BLaER1 treated with 17β-estradiol and CSF1 and Interleukin-3, amounts not matched to agents 10 nM and 100 nM (cell line): Measurements from ENCODE around the gene MARK1.

Source experiments
- H3K27ac ChIP-seq, 11 experiments: shearing (Covaris generic); formaldehyde crosslinking; 2 replicates each; pipeline ENCODE4 v1.8.1; 2022
- H3K27me3 ChIP-seq, 11 experiments: shearing (Covaris generic); formaldehyde crosslinking; 2 replicates each; pipeline ENCODE4 v1.8.1; 2022
- H3K36me3 ChIP-seq, 11 experiments: shearing (Covaris generic); formaldehyde crosslinking; 2 replicates each; pipeline ENCODE4 v1.8.1; 2022
- H3K4me1 ChIP-seq, 10 experiments: shearing (Covaris generic); formaldehyde crosslinking; 2 replicates each; pipeline ENCODE4 v1.8.1; 2022
- H3K4me2 ChIP-seq, 11 experiments: shearing (Covaris generic); formaldehyde crosslinking; 2 replicates each; pipeline ENCODE4 v1.8.1; 2022
- H3K4me3 ChIP-seq, 10 experiments: shearing (Covaris generic); formaldehyde crosslinking; 2 replicates each; pipeline ENCODE4 v1.8.1; 2022
- H3K9ac ChIP-seq, 11 experiments: shearing (Covaris generic); formaldehyde crosslinking; 2 replicates each; pipeline ENCODE4 v1.8.1; 2022
- H3K9me3 ChIP-seq, 11 experiments: shearing (Covaris generic); formaldehyde crosslinking; replicated peaks in 1 of 11; 2 replicates each; pipeline ENCODE4 v1.8.1; 2022
- H4K20me1 ChIP-seq, 11 experiments: shearing (Covaris generic); formaldehyde crosslinking; 2 replicates each; pipeline ENCODE4 v1.8.1; 2022
- Cebpa-rat ChIP-seq, 11 experiments: shearing (Covaris generic); IDR thresholded peaks; 2 replicates each; pipeline ENCODE4 v1.8.1; 2022

MARK1 gene

DNA sequence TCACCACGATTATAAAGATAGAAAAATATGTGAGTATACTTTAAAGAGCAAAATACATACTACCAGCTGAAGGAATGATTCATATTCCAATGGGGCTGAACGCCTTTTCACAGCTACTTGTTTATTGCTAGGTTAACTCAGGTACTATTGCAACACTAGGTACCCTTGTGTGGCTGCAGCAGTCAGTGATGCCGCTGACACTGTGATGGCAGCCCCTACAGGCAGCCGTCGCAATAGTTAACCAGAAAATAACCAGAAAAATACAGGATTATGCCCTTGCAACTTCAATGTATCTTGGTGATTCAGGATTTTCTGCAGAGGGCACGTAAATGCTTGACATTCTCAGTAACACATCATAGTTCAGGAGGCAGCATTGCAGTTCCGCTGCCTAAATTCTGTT lies 1.6 kb upstream of the MARK1 start:
- H3K4me1 ChIP-seq, result peaks cover 0 to 23% (median 20%) of the 10 kb centered on the region in 10 experiments; a peak in 15 of 20 replicates
- 0 out of 22 replicates have a peak, but pooled peaks cover 0 to 7% (median 0%) of the 10 kb centered on the region in 11 experiments for H4K20me1 ChIP-seq
- H3K9ac ChIP-seq, result no peak overlapping the region
- peak in 2 of 11 experiments; percentile 20 to 24; a peak in 1 of 22 replicates for TF ChIP-seq Cebpa-rat (IDR thresholded peaks at IDR 0.05)
- no peak overlapping the region for H3K4me3 ChIP-seq
- H3K9me3 ChIP-seq, result no peaks in the 10 kb centered on the region
- H3K27ac ChIP-seq, result no peak overlapping the region
- peak overlapping the region in 2 of 11 experiments; percentile 84 to 86; a peak in 2 of 22 replicates for H3K4me2 ChIP-seq
- peaks cover 28 to 47% (median 41%) of the 10 kb centered on the region in 11 experiments for H3K27me3 ChIP-seq
- H3K36me3 ChIP-seq, result no peaks in the 10 kb centered on the region

DNA sequence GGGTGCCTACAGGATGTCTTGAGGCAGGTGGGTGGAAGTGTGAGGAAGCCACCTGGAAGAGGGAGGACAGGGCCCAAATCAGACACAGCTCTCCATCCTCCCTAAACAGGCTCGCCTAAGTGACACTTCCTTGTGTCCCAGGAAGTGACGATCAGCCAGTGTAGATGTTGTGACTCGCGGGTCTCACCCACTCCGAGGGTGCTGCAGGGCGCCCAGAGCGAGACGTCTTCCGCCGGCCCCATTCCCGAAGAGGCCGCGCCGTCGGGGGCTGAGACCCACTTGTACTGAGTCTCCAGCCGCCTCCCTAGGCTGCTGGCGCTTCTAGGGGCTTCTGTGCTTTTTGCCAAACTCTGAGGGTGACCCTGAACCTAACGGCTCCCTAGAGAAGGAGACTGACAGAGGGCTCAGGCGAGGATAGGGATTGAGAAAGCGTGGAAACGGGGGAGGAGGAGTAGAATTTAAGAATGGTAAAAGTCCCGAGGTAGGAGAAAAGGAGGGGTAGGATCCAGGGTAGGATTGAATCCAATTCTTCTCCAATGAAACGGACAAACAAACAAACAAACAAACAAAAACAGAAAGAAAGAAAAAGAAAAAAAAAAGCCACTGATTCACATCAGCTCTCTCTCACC lies 543 bp upstream of the MARK1 start:
- TF ChIP-seq Cebpa-rat (IDR thresholded peaks at IDR 0.05), result no peak
- no peaks in the 10 kb centered on the region for H3K36me3 ChIP-seq
- peak overlapping the region; percentile 83 to 94 (median 88) for H3K4me2 ChIP-seq
- H3K27ac ChIP-seq, result peak overlapping the region; percentile 36 to 87 (median 80); a peak in 21 of 22 replicates
- H3K9me3 ChIP-seq, result no peaks in the 10 kb centered on the region
- 0 out of 22 replicates have a peak, but pooled peaks cover 0 to 7% (median 0%) of the 10 kb centered on the region in 11 experiments for H4K20me1 ChIP-seq
- H3K27me3 ChIP-seq, result peaks cover 28 to 47% (median 41%) of the 10 kb centered on the region in 11 experiments
- peak overlapping the region; percentile 75 to 97 (median 86) for H3K4me3 ChIP-seq
- H3K9ac ChIP-seq, result peak overlapping the region; percentile 81 to 91 (median 85)
- peaks cover 0 to 23% (median 20%) of the 10 kb centered on the region in 10 experiments; a peak in 15 of 20 replicates for H3K4me1 ChIP-seq

DNA sequence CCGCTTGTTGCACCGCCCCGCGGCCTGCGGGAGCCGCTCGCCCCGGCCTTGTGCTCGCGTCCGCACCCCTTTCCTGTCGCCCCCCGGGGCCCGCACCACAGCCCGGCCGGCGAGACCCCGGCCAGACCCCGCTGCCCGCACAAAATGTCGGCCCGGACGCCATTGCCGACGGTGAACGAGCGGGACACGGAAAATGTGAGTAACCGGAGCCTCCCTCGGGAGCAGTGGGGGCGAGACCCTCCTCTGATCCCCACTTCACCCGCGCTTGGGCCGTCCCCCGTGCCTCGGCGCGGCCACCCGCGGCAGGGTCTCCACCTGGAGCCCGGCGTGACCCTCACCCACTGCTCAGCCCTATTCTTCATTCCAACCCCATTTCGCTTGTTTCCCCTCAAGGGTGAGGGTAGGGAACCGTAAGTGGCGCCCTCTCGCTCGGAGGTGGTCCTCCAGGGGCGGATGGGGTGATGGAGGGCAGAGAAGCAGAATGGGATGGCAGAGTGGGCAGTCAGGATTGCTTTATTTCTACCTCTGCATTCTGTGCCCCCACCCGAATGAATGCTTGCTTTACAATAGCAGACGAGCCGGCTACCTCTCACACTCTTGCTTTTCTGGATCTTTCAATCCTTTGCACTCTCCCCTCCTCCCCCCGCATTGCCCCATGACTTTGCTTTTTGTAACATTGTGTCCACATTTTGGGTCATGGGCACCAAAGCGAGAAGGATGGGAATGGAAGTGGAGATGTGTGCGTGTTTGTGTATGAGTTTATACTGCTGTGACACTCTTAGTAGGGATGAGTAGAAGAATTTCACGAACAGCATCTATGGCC lies 954 bp downstream of the MARK1 start:
- peak overlapping the region; percentile 75 to 97 (median 86) for H3K4me3 ChIP-seq
- peak overlapping the region; percentile 81 to 91 (median 85) for H3K9ac ChIP-seq
- peak overlapping the region; percentile 83 to 94 (median 88) for H3K4me2 ChIP-seq
- no peaks in the 10 kb centered on the region for H3K9me3 ChIP-seq
- H3K4me1 ChIP-seq, result peaks cover 0 to 23% (median 20%) of the 10 kb centered on the region in 10 experiments; a peak in 15 of 20 replicates
- peaks cover 28 to 47% (median 41%) of the 10 kb centered on the region in 11 experiments for H3K27me3 ChIP-seq
- H4K20me1 ChIP-seq, result 0 out of 22 replicates have a peak, but pooled peaks cover 0 to 7% (median 0%) of the 10 kb centered on the region in 11 experiments
- H3K27ac ChIP-seq, result peak overlapping the region; percentile 64 to 87 (median 80)
- no peaks in the 10 kb centered on the region for H3K36me3 ChIP-seq
- no peak for TF ChIP-seq Cebpa-rat (IDR thresholded peaks at IDR 0.05)

DNA sequence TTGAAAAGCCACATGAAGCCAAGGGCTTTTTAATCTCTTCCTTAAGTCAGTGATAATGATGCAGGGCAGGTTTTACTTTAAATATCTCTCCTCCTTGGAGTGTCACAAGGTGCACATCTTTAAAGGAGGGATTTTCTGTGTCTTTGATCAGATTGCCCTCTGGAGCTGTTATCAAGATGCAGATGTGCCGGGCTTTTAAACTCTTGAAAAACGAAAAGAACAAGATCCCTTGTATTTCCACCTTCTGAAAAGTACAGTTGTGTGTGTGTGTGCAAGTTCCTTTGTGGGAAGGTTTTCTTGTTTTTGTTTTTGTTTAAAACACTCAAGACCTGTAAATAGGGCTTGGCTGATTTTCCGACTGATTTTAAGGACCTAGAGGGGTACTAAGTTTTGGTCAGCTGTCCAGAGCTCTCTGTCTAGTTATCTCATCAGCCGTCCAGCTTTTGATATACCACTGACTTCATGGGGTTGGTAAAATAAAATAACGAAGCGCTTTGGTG lies 1.6 kb downstream of the MARK1 start:
- no peak for TF ChIP-seq Cebpa-rat (IDR thresholded peaks at IDR 0.05)
- H4K20me1 ChIP-seq, result 0 out of 22 replicates have a peak, but pooled peaks cover 0 to 7% (median 0%) of the 10 kb centered on the region in 11 experiments
- H3K27ac ChIP-seq, result peak overlapping the region in 2 of 11 experiments; percentile 76 to 86; a peak in 3 of 22 replicates
- H3K4me2 ChIP-seq, result peak overlapping the region; percentile 83 to 94 (median 88)
- no peaks in the 10 kb centered on the region for H3K36me3 ChIP-seq
- peak overlapping the region in 9 of 11 experiments; percentile 81 to 91 (median 86); a peak in 13 of 22 replicates for H3K9ac ChIP-seq
- peaks cover 0 to 23% (median 20%) of the 10 kb centered on the region in 10 experiments; a peak in 15 of 20 replicates for H3K4me1 ChIP-seq
- H3K9me3 ChIP-seq, result peaks cover 0 to 3% (median 0%) of the 10 kb centered on the region in 11 experiments; a peak in 1 of 22 replicates
- peaks cover 28 to 47% (median 41%) of the 10 kb centered on the region in 11 experiments for H3K27me3 ChIP-seq
- peak overlapping the region; percentile 75 to 97 (median 86) for H3K4me3 ChIP-seq

DNA sequence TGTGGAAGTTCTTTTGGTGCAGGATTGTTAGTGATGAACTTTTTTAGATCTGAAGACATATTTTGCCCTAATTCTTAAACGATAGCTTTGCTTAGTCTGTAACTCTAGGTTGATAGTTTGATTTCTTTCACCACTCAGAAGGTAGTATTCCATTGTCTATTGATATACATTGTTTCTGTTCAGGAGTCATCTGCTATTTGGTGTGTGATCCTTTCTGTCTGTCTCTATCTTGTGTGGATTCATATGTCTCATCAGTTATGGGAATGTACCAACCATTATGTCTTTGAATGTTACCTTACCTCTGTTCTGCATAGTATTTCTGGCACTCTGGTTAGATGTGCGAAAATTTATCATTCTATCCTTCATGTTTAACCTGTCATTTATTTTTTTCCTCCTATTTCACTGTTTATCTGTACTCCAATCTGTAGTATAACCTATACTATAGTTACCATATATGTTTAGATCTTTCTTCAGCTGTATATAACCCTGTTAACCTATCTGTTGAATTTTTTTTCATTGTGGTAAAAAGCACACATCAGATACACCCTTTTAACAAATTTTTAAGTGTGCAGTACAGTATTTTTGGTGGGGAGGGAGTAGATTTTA lies 5.7 kb downstream of the MARK1 start:
- Histone ChIP-seq H3K4me1 (peaks cover 0 to 14% (median 11%) of the 10 kb centered on the region in 10 experiments; a peak in 13 of 20 replicates), H3K36me3 (no peaks in the 10 kb centered on the region), H3K27ac (no peak overlapping the region), H4K20me1 (0 out of 22 replicates have a peak, but pooled peaks cover 0 to 7% (median 0%) of the 10 kb centered on the region in 11 experiments), H3K9me3 (peaks cover 5 to 26% (median 14%) of the 10 kb centered on the region in 11 experiments; a peak in 17 of 22 replicates), H3K4me2 (no peak overlapping the region), H3K4me3 (no peak overlapping the region), H3K27me3 (peaks cover 13 to 22% (median 17%) of the 10 kb centered on the region in 11 experiments), H3K9ac (no peak overlapping the region)
- no peak for TF ChIP-seq Cebpa-rat (IDR thresholded peaks at IDR 0.05)

DNA sequence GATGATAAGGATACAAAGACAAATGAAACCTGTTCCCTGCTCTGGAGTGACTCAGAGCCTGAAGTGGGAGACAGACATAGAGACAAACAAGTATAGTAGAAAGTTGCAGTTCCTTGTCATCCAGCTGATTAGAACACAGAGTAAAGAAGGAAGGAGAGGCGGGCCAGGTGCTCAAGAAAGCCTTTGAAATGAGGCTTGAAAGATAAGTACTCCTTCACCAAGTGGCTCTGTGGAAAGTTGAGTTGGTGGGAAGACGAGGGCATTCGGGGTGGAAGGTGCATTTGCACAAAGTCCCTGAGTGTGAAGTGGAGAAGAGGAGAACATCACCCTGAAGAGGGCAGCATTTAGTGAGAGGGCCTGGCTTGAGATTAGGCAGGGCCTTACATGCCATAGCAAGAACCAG lies 17.0 kb downstream of the MARK1 start:
- Histone ChIP-seq H4K20me1 (no peaks in the 10 kb centered on the region; a peak in 1 of 22 replicates), H3K9me3 (peaks cover 0 to 4% (median 0%) of the 10 kb centered on the region in 11 experiments; a peak in 2 of 22 replicates), H3K4me3 (no peak overlapping the region), H3K4me2 (no peak overlapping the region), H3K36me3 (no peaks in the 10 kb centered on the region), H3K4me1 (no peaks in the 10 kb centered on the region), H3K27ac (no peak overlapping the region), H3K9ac (no peak overlapping the region), H3K27me3 (no peaks in the 10 kb centered on the region)
- TF ChIP-seq Cebpa-rat (IDR thresholded peaks at IDR 0.05), result no peak

DNA sequence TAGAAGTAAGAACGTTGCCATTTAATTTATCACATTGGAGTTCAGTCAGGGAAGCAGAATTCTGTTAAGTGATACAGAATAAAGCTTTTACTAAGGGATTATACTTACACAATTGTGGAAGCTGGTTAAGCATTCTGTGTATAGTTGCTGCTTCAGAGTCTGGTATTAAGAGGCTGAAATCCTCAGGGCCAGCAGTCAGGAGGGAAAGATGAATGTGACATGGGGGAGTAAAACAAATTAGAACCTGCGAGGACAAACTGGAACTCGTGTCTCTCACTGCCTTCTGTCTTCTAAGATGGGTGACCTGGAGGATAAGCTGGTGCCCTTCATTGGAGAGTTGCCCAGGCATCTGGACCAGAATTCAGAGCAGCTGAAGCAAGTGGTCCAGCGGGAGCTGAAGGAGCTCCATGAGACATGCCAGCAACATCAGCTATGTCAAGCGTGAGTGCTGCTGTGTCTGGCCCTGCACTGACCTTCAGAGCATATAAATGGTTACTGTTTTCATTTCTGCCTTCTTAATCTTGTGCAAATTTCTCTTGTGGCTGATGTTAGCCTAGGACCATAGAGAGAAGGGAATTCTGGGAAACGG lies 23.0 kb downstream of the MARK1 start:
- Histone ChIP-seq H3K27ac (no peak overlapping the region), H3K36me3 (no peaks in the 10 kb centered on the region), H3K4me3 (no peak overlapping the region), H3K9me3 (no peaks in the 10 kb centered on the region), H3K4me1 (no peaks in the 10 kb centered on the region), H3K9ac (no peak overlapping the region), H3K27me3 (no peaks in the 10 kb centered on the region), H4K20me1 (no peaks in the 10 kb centered on the region), H3K4me2 (no peak overlapping the region)
- no peak for TF ChIP-seq Cebpa-rat (IDR thresholded peaks at IDR 0.05)

DNA sequence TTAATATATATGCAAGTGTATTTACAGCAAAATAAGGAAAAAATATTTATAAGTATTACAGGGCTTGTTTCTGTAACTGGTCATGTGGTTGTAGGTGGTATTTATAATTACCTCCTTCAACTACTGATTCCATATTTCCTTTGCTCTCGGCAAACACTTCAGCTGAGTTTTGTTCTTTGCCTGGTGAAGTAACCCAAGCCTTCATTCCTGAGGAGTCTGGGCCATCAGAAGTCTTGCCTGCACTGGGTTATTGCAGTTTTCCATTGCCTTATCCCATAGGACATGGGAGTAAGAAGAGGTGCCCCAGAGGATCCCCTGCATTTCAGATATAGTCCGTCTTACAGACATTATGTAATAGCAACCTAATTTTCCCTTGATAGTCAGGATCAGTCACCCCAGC lies 23.8 kb downstream of the MARK1 start:
- Histone ChIP-seq H3K9ac (no peak overlapping the region), H4K20me1 (no peaks in the 10 kb centered on the region), H3K27ac (no peak overlapping the region), H3K4me2 (no peak overlapping the region), H3K27me3 (no peaks in the 10 kb centered on the region), H3K4me3 (no peak overlapping the region), H3K36me3 (no peaks in the 10 kb centered on the region), H3K4me1 (no peaks in the 10 kb centered on the region), H3K9me3 (no peaks in the 10 kb centered on the region)
- TF ChIP-seq Cebpa-rat (IDR thresholded peaks at IDR 0.05), result no peak
